Measurements from ENCODE around the gene EHMT1. TPM values are rescaled to one million over a fixed set of nuclear protein-coding genes. Genes with fewer than 3 reads are reported as not detected.

EHMT1 gene
- total and polyA plus RNA-seq, 2 of the 13 experiments (the other 11 are each of a cell fraction or from before 2014, with no cell fraction given): 23.0 to 27.1 TPM

GRCh38 chr9:137838576-137838975, 219.8 kb downstream of the EHMT1 start (continued):
- TF ChIP-seq ZNF878 (CRISPR knock-in tag; IDR thresholded peaks at IDR 0.05): no peak
- no peak for TF ChIP-seq ZNF441 (CRISPR knock-in tag; IDR thresholded peaks at IDR 0.05; ENCODE audit: borderline replicate concordance)
- no peak for TF ChIP-seq GTF3A (CRISPR knock-in tag; conservative IDR thresholded peaks at IDR 0.05)
- no peak for TF ChIP-seq KIAA2018 (CRISPR knock-in tag; IDR thresholded peaks at IDR 0.05; ENCODE audit: borderline replicate concordance)
- TF ChIP-seq RBAK (CRISPR knock-in tag; IDR thresholded peaks at IDR 0.05): no peak
- no peak for TF ChIP-seq CAMTA2 (CRISPR knock-in tag; IDR thresholded peaks at IDR 0.05; ENCODE audit: borderline replicate concordance)
- no peak for TF ChIP-seq ZNF7 (CRISPR knock-in tag; IDR thresholded peaks at IDR 0.05)
- no peak for TF ChIP-seq KDM5A (IDR thresholded peaks at IDR 0.05; ENCODE audit: borderline replicate concordance, low read length)
- no peak for TF ChIP-seq SMARCE1 (IDR thresholded peaks at IDR 0.05; ENCODE audit: borderline replicate concordance)
- TF ChIP-seq RCOR2 (CRISPR knock-in tag; IDR thresholded peaks at IDR 0.05): no peak
- no peak for TF ChIP-seq SAFB2 (CRISPR knock-in tag; IDR thresholded peaks at IDR 0.05; ENCODE audit: borderline replicate concordance, low read depth)
- no peak for TF ChIP-seq DZIP1 (CRISPR knock-in tag; IDR thresholded peaks at IDR 0.05)

Measured in HepG2 (cell line).